Adrenal gland (tissue), 12 donors: Measurements from ENCODE around the gene IFNGR2. TPM values are rescaled to one million over a fixed set of nuclear protein-coding genes. Genes with fewer than 3 reads are reported as not detected.
"Not testable (repeated sequence)": the region's sequence is repeated elsewhere in the genome, so short reads cannot be mapped to it uniquely, and the experiment has no call there.

Source experiments
- DNase-seq, 7 donors: peaks; one replicate each; pipeline ENCODE4 v3.0.0-alpha.2; 2019 to 2020
- H3K27ac ChIP-seq, 5 donors: fragments of 200-600 bp; sonication (generic) in 4 of 5; 1 replicate in 3 of 5; 2 replicates in 2 of 5; pipeline versions ENCODE4 v1.5.1 to v1.8.0; 2016 to 2020; ENCODE audit warnings: mild to moderate bottlenecking in 1 of 5
- H3K27me3 ChIP-seq: fragments of 200-600 bp; 2 replicates; pipeline ENCODE4 v1.8.0; 2021
- H3K36me3 ChIP-seq, 2 donors: fragments of 200-600 bp; replicated peaks in 1 of 2; 1 replicate in 1 of 2; 2 replicates in 1 of 2; pipeline versions ENCODE4 v1.5.1 to v1.8.0; 2018 to 2022
- H3K4me1 ChIP-seq, 2 donors: fragments of 200-600 bp; replicated peaks in 1 of 2; 1 replicate in 1 of 2; 2 replicates in 1 of 2; pipeline versions ENCODE4 v1.5.1 to v1.8.0; 2018 to 2021
- H3K4me3 ChIP-seq, 4 donors: fragments of 200-600 bp; sonication (generic) in 3 of 4; one replicate each; pipeline ENCODE4 v1.5.1; 2016 to 2018
- H3K9me3 ChIP-seq, 3 donors: fragments of 200-600 bp; sonication (generic) in 1 of 3; replicated peaks in 1 of 3; 1 replicate in 2 of 3; 2 replicates in 1 of 3; pipeline versions ENCODE4 v1.5.1 to v1.8.0; 2016 to 2021
- POLR2A ChIP-seq, 2 donors: fragments of 450-650 bp; IDR thresholded peaks; one replicate each; pipeline ENCODE4 v1.6.1; 2017; ENCODE audit warnings: antibody characterized with exemption in 2 of 2, mild to moderate bottlenecking in 2 of 2, moderate library complexity in 1 of 2
- WGBS, 4 donors: extraction: QIAGEN DNeasy Blood & Tissue Kit in 2 of 4; methylation state at CpG; one replicate each; pipeline versions ENCODE4 v1.1.5 to v1.1.7; 2013 to 2017; 5-methylcytosine and 5-hydroxymethylcytosine counted together
- intact Hi-C, 2 donors: fragments of 100-400 bp; cut with DNase I; formaldehyde crosslinking; loops; one replicate each; pipeline versions ENCODE4 v1.14.1 to v1.15.0; 2022 to 2023
- polyA plus RNA-seq, 3 donors: library from polyadenylated mRNA; stranded (reverse); fragments of 200-250 nt in 2 of 3; fragments of 350-450 nt in 1 of 3; fragmentation: Illumina TruSeq in 1 of 3; extraction: RNeasy Lipid Tissue Mini Kit (QIAGEN cat#74804) in 1 of 3; gene quantifications; one replicate each; pipeline ENCODE4 v1.2.3, GENCODE V29; 2013 to 2014
- total RNA-seq, 9 donors: library from RNA; depleted of rRNA in 4 of 9; stranded (reverse); fragments of >200 nt in 4 of 9; fragments of 120-200 nt in 1 of 9; fragmentation: NEBNext Ultra II Directional in 1 of 9; extraction: Animal tissue kit (Norgen Biotek cat#: 25700) in 1 of 9; gene quantifications; one replicate each; pipeline versions ENCODE4 v1.1.0 to v1.2.4, GENCODE V29; 2013 to 2023
- TF ChIP-seq, protein P1 (sequence below), 6 experiments: fragments of 450-650 bp in 4 of 6; fragments of 200-600 bp in 2 of 6; sonication (generic) in 1 of 6; IDR thresholded peaks; 1 replicate in 5 of 6; 2 replicates in 1 of 6; pipeline versions ENCODE4 v1.5.1 to v1.8.0; 2016 to 2021; ENCODE audit warnings: antibody characterized with exemption in 6 of 6, mild to moderate bottlenecking in 2 of 6, moderate library complexity in 1 of 6
- donor health status: healthy with polysubstance abuse.
- donor health status: Bipolar disorder and iron deficiency.
- donor health status: DM: yes; HTN: yes; CAD: no.
- donor health status: DM: no; HTN: no; CAD: no.
- donor health status: DM: no; HTN: no; CAD: no.
- donor health status: DM: yes; HTN: yes; CAD: no.

The IFNGR2 gene
- total and polyA plus RNA-seq, 12 donors: 44.5 to 87.4 (median 59.4) TPM

DNA sequence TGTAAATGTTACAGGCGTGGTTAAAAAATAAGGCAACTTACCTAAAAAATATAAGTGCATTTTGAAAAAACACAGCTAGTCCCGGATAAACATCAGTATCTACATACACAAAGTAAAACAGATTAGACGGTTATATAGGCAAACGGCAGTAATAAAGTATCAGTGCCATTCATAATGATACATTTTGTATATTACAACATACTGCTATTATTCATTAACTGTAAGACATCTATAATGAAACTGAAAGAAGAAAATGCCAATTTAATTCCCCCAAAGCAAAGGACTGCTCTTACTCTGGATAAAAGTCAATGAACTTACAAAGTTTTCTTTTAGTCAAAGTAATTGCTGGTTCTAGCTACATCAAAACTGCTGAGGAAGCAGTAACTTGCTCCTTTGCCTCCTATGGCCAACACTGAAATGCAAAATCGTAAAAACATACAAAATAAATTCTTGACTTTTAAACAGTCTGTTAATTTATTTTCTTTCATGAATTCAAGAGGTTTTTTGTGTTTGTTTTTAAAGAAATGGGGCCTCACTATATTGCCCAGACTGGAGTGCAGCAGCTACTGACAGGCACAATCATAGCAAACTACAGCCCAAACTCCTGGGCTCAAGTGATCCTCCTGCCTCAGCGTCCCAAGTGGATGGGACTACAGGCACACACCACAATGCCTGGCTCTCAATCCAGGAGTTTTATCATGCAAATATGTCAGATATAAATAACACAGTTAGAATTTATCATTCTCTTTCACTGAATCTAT is 52.7 kb downstream of the IFNGR2 start:
- no peak overlapping the region for H3K4me3 ChIP-seq
- no peaks in the 10 kb centered on the region for H3K27me3 ChIP-seq
- peak in 1 of 7 donors; percentile 14 for DNase-seq
- no peak for TF ChIP-seq POLR2A (IDR thresholded peaks at IDR 0.05)
- TF ChIP-seq, protein P1, sequence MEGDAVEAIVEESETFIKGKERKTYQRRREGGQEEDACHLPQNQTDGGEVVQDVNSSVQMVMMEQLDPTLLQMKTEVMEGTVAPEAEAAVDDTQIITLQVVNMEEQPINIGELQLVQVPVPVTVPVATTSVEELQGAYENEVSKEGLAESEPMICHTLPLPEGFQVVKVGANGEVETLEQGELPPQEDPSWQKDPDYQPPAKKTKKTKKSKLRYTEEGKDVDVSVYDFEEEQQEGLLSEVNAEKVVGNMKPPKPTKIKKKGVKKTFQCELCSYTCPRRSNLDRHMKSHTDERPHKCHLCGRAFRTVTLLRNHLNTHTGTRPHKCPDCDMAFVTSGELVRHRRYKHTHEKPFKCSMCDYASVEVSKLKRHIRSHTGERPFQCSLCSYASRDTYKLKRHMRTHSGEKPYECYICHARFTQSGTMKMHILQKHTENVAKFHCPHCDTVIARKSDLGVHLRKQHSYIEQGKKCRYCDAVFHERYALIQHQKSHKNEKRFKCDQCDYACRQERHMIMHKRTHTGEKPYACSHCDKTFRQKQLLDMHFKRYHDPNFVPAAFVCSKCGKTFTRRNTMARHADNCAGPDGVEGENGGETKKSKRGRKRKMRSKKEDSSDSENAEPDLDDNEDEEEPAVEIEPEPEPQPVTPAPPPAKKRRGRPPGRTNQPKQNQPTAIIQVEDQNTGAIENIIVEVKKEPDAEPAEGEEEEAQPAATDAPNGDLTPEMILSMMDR (IDR thresholded peaks at IDR 0.05): no peak
- H3K4me1 ChIP-seq: no peaks in the 10 kb centered on the region
- 80 to 87% (median 83%) methylated on average over 6 of the region's 6 CpGs for WGBS, 4 donors
- H3K27ac ChIP-seq: no peak overlapping the region
- H3K36me3 ChIP-seq: peaks cover 0 to 21% of the 10 kb centered on the region in 2 donors
- intact Hi-C loops: no loop called here
- no peaks in the 10 kb centered on the region for H3K9me3 ChIP-seq

DNA sequence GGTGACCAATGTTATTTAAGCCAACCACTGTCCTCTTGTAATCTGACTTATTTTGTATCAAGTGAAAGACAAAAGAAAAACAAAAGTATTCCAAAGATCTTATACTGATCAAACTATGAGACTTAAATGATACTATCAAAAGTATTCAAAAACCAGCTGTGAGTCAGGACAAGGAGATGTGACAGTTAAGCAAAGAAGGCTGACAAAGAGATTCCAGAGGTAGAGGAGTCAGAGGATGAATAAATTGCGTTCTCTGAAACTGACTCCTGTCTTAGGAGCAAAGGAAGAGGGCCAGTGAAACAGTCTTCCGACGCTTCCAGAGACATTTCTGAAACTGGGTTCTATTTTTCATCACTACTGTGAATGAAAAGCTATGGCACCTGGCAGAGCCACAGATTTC is 55.6 kb downstream of the IFNGR2 start:
- 92 to 98% (median 97%) methylated on average over 3 of the region's 3 CpGs for WGBS, 4 donors
- Histone ChIP-seq H3K9me3 (no peaks in the 10 kb centered on the region), H3K4me1 (no peaks in the 10 kb centered on the region), H3K27me3 (no peaks in the 10 kb centered on the region), H3K27ac (no peak overlapping the region), H3K36me3 (peaks cover 0 to 38% of the 10 kb centered on the region in 2 donors), H3K4me3 (no peak overlapping the region)
- no peak for DNase-seq
- intact Hi-C loops: no loop called here
- TF ChIP-seq, protein P1 (IDR thresholded peaks at IDR 0.05): no peak
- no peak for TF ChIP-seq POLR2A (IDR thresholded peaks at IDR 0.05)

DNA sequence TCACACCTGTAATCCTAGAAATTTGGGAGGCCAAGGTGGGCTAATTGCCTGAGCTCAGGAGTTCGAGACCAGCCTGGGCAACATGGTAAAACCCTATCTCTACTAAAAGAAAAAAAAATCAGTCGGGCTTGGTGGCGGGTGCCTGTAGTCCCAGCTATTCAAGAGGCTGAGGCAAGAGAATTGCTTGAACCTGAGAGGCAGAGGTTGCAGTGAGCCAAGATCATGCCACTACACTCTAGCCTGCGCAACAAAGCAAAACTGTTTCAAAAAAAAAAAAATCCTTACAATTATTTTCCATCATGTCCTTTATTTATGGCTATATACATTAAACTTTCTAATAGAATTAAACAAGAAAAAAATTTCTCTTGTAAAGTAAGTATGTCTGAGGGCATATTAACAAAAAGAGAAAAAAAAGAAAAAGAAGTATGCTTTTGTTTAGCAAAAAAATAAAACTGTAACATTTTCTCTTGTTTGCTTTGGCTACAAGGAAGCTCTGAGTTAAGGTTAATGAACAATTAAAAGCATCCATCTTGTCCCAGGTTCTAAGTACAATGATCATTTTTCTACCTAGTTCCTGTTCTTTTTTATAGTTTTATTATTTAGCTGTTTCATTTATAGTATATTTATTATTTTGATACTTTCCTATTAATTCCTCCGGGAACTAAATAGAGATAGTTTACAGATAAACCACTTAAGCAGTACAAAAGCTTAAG is 58.5 kb downstream of the IFNGR2 start:
- H3K9me3 ChIP-seq: no peaks in the 10 kb centered on the region
- H3K36me3 ChIP-seq: peaks cover 0 to 30% of the 10 kb centered on the region in 2 donors
- TF ChIP-seq, protein P1 (IDR thresholded peaks at IDR 0.05): no peak
- TF ChIP-seq POLR2A (IDR thresholded peaks at IDR 0.05): no peak
- peak in 1 of 7 donors; percentile 2 for DNase-seq
- no peaks in the 10 kb centered on the region for H3K4me1 ChIP-seq
- H3K27ac ChIP-seq: no peak overlapping the region
- intact Hi-C loops: no loop called here
- no peaks in the 10 kb centered on the region for H3K27me3 ChIP-seq
- H3K4me3 ChIP-seq: no peak overlapping the region
- 92 to 96% (median 94%) methylated on average over 5 of the region's 5 CpGs for WGBS, 4 donors

DNA sequence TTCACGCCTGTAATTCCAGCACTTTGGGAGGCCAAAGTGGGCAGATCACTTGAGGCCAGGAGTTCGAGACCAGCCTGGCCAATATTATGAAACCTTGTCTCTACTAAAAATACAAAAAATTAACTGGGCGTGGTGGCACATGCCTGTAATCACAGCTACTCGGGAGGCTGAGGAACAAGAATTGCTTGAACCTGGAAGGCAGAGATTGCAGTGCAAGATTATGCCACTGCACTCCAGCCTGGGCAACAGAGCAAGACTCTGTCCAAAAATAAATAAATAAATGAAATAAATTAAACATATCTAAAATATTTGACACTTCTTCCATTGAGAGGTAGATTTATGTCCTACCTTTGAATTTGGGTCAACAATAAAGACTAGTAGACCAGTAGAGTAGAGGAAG is 66.0 kb downstream of the IFNGR2 start:
- H3K27me3 ChIP-seq, intact Hi-C loops, H3K36me3 ChIP-seq, H3K27ac ChIP-seq, DNase-seq, H3K4me3 ChIP-seq, H3K9me3 ChIP-seq: not testable (repeated sequence)
- 92 to 95% (median 93%) methylated on average over 4 of the region's 4 CpGs for WGBS, 4 donors
- H3K4me1 ChIP-seq: peaks cover 11 to 15% of the 10 kb centered on the region in 2 donors
